SU-DHL-6 (cell line): ENCODE measurements around the gene LRRC10B.

Experiments
- H2AFZ ChIP-seq: fragments of 200-600 bp; sonication (generic); 2 replicates; pipeline ENCODE4 v1.6.1; 2014; ENCODE audit warnings: low read depth, mild to moderate bottlenecking, moderate library complexity, mixed read lengths, antibody characterized with exemption, low read length; ENCODE audit not compliant: severe bottlenecking
- H3F3A ChIP-seq: fragments of 200-600 bp; shearing (Covaris generic); 2 replicates; pipeline ENCODE4 v1.6.0; 2016; ENCODE audit warnings: antibody characterized with exemption, mild to moderate bottlenecking; ENCODE audit not compliant: insufficient read depth
- H3K27ac ChIP-seq: fragments of 200-600 bp; sonication (generic); 2 replicates; pipeline ENCODE4 v1.5.1; 2016; ENCODE audit warnings: low read depth, mild to moderate bottlenecking, low read length, moderate library complexity, mixed read lengths
- H3K27me3 ChIP-seq: fragments of 200-600 bp; sonication (generic), shearing (Covaris generic); 2 replicates; pipeline ENCODE4 v1.6.0; 2014; ENCODE audit warnings: mild to moderate bottlenecking, low read length
- H3K36me3 ChIP-seq: fragments of 200-600 bp; sonication (generic); 2 replicates; pipeline ENCODE4 v1.6.1; 2014; ENCODE audit warnings: mild to moderate bottlenecking, low read length, mixed read lengths
- H3K4me2 ChIP-seq: fragments of 300-600, 200-600 bp; shearing (Covaris generic), sonication (generic); 2 replicates; pipeline ENCODE4 v1.6.0; 2014; ENCODE audit warnings: low read length, low read depth, mild to moderate bottlenecking; ENCODE audit not compliant: poor library complexity, severe bottlenecking
- H3K4me3 ChIP-seq: fragments of 200-600 bp; sonication (generic); 2 replicates; pipeline ENCODE4 v1.5.1; 2014; ENCODE audit warnings: antibody characterized with exemption, low read length, mild to moderate bottlenecking, mixed read lengths; ENCODE audit not compliant: insufficient read depth, poor library complexity, severe bottlenecking
- H3K79me2 ChIP-seq: fragments of 200-600 bp; sonication (generic); 2 replicates; pipeline ENCODE4 v1.6.1; 2014; ENCODE audit warnings: mild to moderate bottlenecking, low read length, moderate library complexity; ENCODE audit not compliant: insufficient read depth
- H3K9ac ChIP-seq: fragments of 200-600 bp; sonication (generic); 2 replicates; pipeline ENCODE4 v1.7.0; 2014; ENCODE audit warnings: mild to moderate bottlenecking, low read length
- H3K9me2 ChIP-seq: fragments of 200-600 bp; sonication (generic); replicated peaks from 2 replicates; pipeline ENCODE4 v1.6.1; 2014; ENCODE audit warnings: low read length; ENCODE audit not compliant: insufficient read depth
- H3K9me3 ChIP-seq: fragments of 200-600 bp; sonication (generic); 2 replicates; pipeline ENCODE4 v1.6.1; 2014; ENCODE audit warnings: low read length, mixed read lengths; ENCODE audit not compliant: insufficient read depth
- H4K20me1 ChIP-seq: fragments of 200-600 bp; sonication (generic); 2 replicates; pipeline ENCODE4 v1.6.1; 2014; ENCODE audit warnings: low read depth, mild to moderate bottlenecking, antibody characterized with exemption, low read length, moderate library complexity, mixed read lengths
- CTCF ChIP-seq: fragments of 200-600 bp; sonication (generic); IDR thresholded peaks from one replicate; pipeline ENCODE4 v1.5.1; 2017; ENCODE audit warnings: antibody characterized with exemption, mild to moderate bottlenecking, low read length, moderate library complexity; ENCODE audit not compliant: insufficient read depth, poor library complexity, severe bottlenecking
- EZH2phosphoT487 ChIP-seq: fragments of 200-600 bp; sonication (generic), shearing (Covaris generic); conservative IDR thresholded peaks from 2 replicates; pipeline ENCODE4 v1.6.1; 2018; ENCODE audit warnings: mild to moderate bottlenecking, antibody characterized with exemption, low read length, moderate library complexity, mixed read lengths

LRRC10B gene

GRCh38 chr11:61539006-61539405, 30.5 kb downstream of the LRRC10B start:
- TF ChIP-seq CTCF (no peak), EZH2phosphoT487 (no peak)

GRCh38 chr11:61539831-61540357, 31.3 kb downstream of the LRRC10B start:
- no peak overlapping the region for H2AFZ ChIP-seq
- H3K9ac ChIP-seq, result no peak overlapping the region
- no peaks in the 10 kb centered on the region for H3K9me2 ChIP-seq
- no peaks in the 10 kb centered on the region for H3K27me3 ChIP-seq
- H4K20me1 ChIP-seq, result no peaks in the 10 kb centered on the region
- no peak overlapping the region for H3K27ac ChIP-seq
- H3K4me3 ChIP-seq, result no peak overlapping the region
- no peaks in the 10 kb centered on the region for H3K79me2 ChIP-seq
- no peak overlapping the region for H3K4me2 ChIP-seq
- H3F3A ChIP-seq, result no peaks in the 10 kb centered on the region
- no peaks in the 10 kb centered on the region for H3K9me3 ChIP-seq
- H3K36me3 ChIP-seq, result no peaks in the 10 kb centered on the region
- TF ChIP-seq CTCF (no peak), EZH2phosphoT487 (no peak)

More at GRCh38 chr11:61539006-61539405, 30.5 kb downstream of the LRRC10B start:
- Histone ChIP-seq H3K4me2 (no peak overlapping the region), H2AFZ (no peak overlapping the region), H4K20me1 (no peaks in the 10 kb centered on the region), H3F3A (no peaks in the 10 kb centered on the region), H3K4me3 (no peak overlapping the region), H3K27me3 (no peaks in the 10 kb centered on the region), H3K9me2 (no peaks in the 10 kb centered on the region), H3K9ac (no peak overlapping the region), H3K27ac (no peak overlapping the region), H3K9me3 (no peaks in the 10 kb centered on the region), H3K36me3 (no peaks in the 10 kb centered on the region), H3K79me2 (no peaks in the 10 kb centered on the region)

- no peak overlapping the region for H3K27ac ChIP-seq
- no peak overlapping the region for H3K9ac ChIP-seq
- no peaks in the 10 kb centered on the region for H3K27me3 ChIP-seq
- no peak overlapping the region for H2AFZ ChIP-seq
- no peaks in the 10 kb centered on the region for H3K36me3 ChIP-seq
- H4K20me1 ChIP-seq, result no peaks in the 10 kb centered on the region
- H3K4me3 ChIP-seq, result no peak overlapping the region
- no peak overlapping the region for H3K4me2 ChIP-seq
- no peaks in the 10 kb centered on the region for H3F3A ChIP-seq
- H3K79me2 ChIP-seq, result no peaks in the 10 kb centered on the region
- no peaks in the 10 kb centered on the region for H3K9me2 ChIP-seq
- H3K9me3 ChIP-seq, result no peaks in the 10 kb centered on the region
- TF ChIP-seq EZH2phosphoT487, result no peak
- TF ChIP-seq CTCF, result no peak
These were observed 32.0 kb downstream of the LRRC10B start for GRCh38 chr11:61540528-61540927.
